SK-N-SH treated with all-trans-retinoic acid at 6 μM for 48 hours (cell line): ENCODE measurements around the gene PPP1CA.

Experiments
- ARNTL ChIP-seq: fragments of 450-650 bp; formaldehyde crosslinking; IDR thresholded peaks from 2 replicates; pipeline ENCODE4 v1.5.0; 2020; ENCODE audit warnings: low read depth, mild to moderate bottlenecking, moderate library complexity, borderline replicate concordance
- ZC3H10 ChIP-seq: fragments of 250-450 bp; sonication (Bioruptor Pico); IDR thresholded peaks from 2 replicates; pipeline ENCODE4 v1.5.1; 2021; ENCODE audit warnings: mild to moderate bottlenecking, moderate library complexity

DNA sequence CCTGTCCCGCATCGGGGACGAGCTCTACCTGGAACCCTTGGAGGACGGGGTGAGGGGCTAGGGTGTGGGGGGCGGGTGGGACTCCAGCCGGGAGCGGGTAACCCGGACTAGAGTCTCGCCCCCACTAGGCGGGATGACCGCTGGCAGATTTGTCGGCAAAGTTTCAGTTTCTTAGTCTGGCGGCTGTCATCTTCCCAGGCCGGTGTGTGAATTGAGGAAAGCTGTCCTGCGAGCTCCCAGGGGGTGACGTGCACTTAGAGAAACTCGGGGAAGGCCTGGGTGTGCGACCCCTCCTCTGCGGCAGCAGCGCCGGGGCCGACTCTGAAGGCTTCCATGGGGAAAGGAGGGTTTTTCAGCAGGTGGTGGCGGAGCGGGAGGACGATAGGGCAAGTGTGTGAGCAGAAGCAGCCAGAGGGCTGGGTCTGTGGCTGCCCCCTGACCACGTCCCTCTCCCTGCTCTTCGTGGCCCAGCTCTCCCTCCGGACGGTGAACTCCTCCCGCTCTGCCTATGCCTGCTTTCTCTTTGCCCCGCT, 9.4 kb downstream of the PPP1CA start:
- TF ChIP-seq ARNTL (CRISPR knock-in tag) (no peak), ZC3H10 (no peak)
